Fibroblast of skin of right biceps (primary cell): ENCODE measurements around the gene KIF26A.

Source experiments
- DNase-seq: peaks from one replicate; pipeline ENCODE4 v3.0.0-alpha.2; 2013

KIF26A gene

GRCh38 chr14:104181761-104182530 lies 43.6 kb downstream of the KIF26A start:
- no peak for DNase-seq

- no peak for DNase-seq
Observed at GRCh38 chr14:104182857-104183425, 44.6 kb downstream of the KIF26A start.

DNA sequence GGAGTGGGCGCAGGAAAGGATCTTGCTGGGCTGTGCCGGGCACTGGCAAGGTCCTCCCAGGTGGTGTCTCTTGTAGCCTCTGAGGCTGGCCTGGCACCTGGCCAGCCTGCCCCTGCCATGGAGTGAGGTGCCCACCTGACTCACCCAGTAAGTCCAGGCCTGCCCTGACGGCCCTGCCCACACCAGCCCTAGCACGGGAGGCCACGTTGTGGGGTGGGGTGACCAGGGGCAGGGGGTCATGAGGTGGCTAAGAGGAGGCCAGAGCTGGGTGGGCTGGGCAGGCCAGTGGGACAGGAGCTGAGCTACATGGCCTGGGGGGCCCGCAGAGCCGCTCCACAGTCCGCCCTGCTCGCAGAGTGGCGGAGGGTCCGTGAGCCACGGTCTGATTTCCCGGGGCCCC lies 45.4 kb downstream of the KIF26A start:
- DNase-seq, result no peak

GRCh38 chr14:104184506-104184905 lies 46.1 kb downstream of the KIF26A start:
- no peak for DNase-seq

DNA sequence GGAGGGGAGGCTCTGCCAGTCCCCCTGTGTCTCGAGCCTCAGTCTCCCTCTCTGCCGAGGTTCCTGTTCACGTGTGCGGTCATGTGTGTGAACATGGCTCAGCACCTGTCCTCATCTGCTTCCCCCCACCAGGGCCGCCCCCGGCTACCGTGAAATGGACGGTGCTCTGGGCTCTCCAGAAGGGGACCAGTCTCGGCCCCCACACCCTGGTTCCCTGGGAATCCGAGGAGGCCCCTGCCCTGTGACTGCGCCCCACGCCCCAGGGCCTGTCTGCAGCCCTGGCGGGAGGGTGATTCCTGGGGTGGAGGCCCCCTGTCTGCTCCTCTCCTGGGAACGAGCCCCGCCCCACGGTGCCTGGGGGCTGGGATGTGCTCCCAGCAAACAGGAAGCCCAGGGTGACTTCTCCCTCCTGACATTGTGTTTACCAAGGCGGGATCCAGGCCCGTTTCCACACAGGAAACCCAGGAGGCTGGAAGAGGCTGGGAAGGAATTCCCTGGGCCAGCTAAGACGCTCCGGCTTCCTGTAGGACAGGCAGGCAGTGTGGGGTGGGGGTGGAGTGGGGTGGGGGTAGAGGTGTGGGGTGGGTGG lies 46.6 kb downstream of the KIF26A start:
- DNase-seq, result peak; percentile 9

- DNase-seq, result no peak
Observed at GRCh38 chr14:104185916-104186495, 47.6 kb downstream of the KIF26A start.

- DNase-seq, result no peak
Observed at GRCh38 chr14:104186575-104186974, 48.2 kb downstream of the KIF26A start.

DNA sequence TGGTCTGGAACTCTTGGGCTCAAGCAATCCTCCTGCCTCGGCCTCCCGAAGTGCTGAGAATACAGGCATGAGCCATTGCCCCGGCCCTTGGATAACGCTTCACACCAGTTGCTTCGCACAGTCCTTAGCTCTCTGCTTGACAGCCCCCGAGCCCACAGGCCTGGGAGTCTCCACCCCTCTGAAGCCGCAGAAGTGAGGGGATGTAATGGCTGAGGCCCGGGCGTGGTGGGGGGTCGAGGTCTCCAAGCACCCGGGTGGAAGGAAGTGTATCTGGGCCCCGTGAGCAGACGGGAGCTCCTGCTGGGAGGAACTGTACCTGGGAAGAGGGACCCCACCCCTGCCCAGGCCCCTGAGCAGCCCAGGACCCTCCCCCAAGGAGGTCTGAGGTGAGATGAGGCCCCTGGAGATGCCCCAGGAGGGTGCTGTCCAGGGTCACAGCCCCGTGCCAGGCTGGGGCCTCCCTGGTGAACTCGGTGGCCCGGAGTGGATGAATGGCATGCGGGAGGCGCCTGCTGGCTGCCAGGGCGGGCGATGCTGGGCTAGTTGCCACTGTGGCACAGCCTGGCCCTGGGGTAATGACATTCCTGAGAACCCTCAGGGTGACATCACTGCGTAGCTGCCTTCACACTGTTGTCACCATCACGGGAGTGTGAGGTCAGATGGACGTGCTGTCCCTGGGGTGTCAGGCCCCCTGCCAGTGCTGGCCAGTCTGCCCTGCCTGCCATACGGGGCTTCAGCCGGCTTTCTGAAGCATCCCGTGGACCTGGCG lies 48.9 kb downstream of the KIF26A start:
- no peak for DNase-seq

- no peak for DNase-seq
Observed at GRCh38 chr14:104187931-104188726, 49.7 kb downstream of the KIF26A start.

DNA sequence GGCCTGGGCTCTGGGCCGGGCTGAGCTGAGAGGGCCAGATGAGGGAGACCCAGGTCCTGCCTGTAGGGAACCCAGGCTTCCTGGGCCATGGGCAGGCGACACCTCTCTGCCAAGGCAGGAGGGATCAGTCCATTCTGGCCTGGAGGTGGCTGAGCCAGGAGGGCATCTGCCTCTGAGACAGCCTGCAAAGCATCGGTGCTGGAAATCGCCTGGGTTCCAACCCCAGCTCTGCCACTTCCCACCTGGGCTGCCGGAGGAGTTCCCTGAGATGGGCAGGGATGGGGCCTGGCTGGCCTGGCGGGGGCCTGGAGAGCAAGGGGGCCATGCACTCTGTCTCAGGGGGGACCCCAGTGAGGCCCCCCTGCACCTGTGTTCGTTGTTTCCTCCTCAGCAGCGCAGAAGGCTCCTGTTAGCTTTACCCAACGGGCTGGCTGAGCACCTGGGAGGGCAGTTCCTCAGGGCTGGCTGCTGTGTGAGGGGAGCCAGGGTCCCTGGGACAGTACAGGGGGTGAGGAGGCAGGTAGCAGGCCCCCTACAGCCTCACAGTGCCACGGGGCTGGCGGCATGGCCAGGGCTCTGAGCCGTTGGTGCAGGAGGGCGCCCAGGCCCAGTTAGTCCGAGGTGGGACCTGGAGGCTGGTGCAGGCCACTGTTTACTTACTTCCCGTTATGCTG lies 50.5 kb downstream of the KIF26A start:
- no peak for DNase-seq

GRCh38 chr14:104189629-104190335 lies 51.4 kb downstream of the KIF26A start:
- no peak for DNase-seq

DNA sequence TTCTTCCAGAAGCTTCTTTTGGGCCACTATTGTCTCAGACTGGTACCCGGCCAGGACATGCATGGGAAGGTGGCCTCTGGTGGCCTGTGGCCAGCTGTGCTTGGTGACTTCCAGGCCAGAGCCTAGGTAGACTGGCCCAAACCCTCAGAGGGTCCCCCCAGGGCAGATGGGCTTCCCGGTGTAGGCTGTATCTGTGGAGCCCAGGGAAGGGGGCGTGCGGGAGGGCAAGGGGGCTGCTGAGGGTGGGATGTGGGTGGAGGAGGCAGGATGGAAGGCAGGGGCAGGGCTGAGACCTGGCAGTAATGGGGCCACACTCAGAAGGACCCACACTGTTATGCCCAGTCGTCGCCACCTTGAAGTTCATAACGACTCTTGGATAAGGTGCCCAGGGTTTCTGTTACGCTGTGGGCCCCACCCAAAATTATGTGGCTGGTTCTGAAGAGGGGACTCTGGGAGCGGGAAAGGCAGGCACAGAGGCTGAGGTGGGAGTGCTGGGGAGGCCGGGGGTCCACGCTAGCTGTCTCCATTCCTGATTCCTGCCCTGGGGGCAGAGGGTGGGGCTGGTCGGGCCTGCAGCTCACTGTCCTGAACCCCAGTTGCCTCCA lies 52.1 kb downstream of the KIF26A start:
- no peak for DNase-seq

- DNase-seq, result no peak
Observed at GRCh38 chr14:104191409-104191997, 53.1 kb downstream of the KIF26A start.

- no peak for DNase-seq
Observed at GRCh38 chr14:104192146-104192882, 53.9 kb downstream of the KIF26A start.

DNA sequence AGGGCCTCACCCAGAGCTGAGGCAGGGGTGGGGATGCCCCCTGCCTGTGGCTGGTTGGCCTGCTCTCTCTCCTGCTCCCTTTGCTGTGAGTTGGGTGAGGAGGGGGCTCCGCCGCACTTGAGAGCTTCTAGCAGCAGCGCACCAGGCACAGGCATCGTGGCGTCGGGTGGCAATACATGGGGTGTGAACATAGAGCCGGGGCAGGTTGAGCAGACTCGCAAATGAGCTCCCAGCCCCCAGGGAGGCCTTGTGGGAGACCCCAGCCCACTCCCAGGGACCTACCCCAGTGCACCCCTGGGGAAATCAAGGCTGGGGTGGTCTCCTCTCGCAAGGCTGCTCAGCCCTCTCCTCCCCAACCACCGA lies 54.5 kb downstream of the KIF26A start:
- no peak for DNase-seq

DNA sequence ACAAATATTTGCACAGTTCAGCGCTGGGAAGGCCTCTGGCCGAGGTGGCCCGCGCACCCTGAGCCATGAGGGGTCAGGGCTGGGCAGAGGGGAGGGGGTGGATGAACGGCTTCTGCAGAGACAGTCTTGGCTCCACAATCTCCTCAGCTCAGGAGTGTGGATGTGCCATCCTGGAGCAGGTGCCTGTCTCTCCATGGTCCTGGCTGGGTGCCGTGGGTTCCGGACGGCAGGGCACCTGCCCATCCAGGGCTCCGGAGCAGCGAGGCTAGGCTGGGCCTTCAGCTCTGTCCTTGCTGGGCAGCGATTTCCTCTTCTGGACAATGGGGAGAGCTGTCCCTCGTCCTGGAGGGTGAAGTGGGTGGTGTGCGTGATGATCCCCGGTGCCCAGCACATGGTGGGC lies 55.6 kb downstream of the KIF26A start:
- no peak for DNase-seq

GRCh38 chr14:104194716-104195115 lies 56.3 kb downstream of the KIF26A start:
- DNase-seq, result no peak

- DNase-seq, result no peak
Observed at GRCh38 chr14:104195361-104195760, 57.0 kb downstream of the KIF26A start.

DNA sequence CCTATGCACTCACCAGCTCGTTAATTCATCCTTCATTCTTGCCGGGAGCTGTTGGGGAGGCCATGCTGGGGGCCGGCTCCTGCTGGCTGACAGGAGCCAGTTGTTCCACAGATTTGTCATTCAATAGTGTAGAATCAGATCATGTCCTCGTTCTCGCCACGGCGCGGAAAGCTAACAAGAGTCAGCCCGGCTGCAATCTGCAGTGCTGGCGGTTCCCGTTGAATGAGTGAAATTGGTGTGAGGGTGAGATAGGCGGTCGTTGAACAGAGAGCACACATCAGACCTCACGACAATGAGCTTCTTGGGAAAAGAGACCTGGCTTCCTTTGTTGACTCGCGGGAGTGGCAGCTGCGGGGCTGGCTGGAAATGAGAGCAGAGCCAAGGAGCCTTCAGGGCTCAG lies 57.5 kb downstream of the KIF26A start:
- DNase-seq, result no peak
